ENCODE measurements around the gene BRD1.

BRD1 gene

GRCh38 chr22:49749885-49750510, 77.7 kb downstream of the BRD1 start:
- DNase-seq = no peak

- DNase-seq = no peak
These were observed 78.4 kb downstream of the BRD1 start for GRCh38 chr22:49749227-49749626.

- no peak for DNase-seq
These were observed 79.2 kb downstream of the BRD1 start for GRCh38 chr22:49748514-49748913.

DNA sequence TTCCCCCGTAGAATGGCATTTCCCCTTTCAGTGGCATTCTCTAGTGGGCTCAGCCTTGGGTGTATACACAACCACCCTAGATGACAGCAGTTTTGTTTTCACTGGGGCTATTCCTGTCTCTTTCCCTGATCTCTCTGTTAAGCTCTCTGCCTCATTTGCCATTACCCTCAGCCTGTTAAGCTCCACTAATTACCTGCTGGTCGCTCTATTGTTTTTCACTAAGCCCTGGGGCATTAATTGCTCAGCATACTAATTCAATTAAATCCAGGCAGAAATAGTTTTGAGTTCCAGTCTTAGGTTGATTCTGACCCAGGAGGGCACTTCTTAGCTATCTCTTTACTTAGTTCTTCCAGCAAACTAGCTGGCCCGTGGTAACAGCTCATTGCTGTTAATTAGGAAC, 80.0 kb downstream of the BRD1 start:
- DNase-seq = no peak

DNA sequence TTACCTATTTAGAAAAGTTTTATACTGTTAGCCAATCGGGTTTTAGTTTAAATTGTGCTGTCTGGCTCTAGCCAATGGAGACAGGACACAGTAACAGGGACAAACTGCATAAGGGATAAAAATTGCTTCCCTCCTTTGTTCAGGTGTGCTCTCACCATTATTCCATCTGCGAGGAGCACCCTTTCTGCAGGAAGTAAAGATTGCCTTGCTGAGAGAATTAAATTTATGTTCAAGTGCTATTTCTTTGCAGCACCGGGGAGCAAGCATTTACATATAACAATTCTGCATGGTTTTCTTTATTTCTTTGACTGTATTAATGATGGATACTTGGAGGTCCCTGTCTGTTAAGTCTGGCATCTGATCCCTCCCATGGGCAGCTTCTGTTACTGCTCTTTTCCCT, 80.5 kb downstream of the BRD1 start:
- DNase-seq = no peak

DNA sequence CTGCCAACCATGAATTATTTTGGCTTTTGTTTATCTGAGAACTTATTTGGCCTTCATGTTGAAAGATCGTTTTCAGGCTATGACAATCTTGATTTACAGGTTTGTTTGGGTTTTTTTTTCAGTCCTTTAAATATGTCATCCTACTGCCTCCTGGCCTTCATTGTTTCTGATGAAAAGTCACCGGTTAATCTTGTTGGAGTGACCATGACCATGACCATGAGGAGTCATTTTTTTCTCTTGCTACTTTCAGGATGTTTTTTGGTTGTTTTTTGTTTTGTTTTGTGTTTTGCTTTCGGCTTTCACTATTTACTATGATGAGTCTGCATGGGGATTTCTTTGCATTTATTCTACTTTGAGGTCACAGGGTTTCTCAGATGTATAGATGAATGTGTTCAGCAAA, 81.6 kb downstream of the BRD1 start:
- DNase-seq = no peak

- no peak for DNase-seq
These were observed 87.4 kb downstream of the BRD1 start for GRCh38 chr22:49740242-49740641.

GRCh38 chr22:49739138-49739537, 88.5 kb downstream of the BRD1 start:
- no peak for DNase-seq

DNA sequence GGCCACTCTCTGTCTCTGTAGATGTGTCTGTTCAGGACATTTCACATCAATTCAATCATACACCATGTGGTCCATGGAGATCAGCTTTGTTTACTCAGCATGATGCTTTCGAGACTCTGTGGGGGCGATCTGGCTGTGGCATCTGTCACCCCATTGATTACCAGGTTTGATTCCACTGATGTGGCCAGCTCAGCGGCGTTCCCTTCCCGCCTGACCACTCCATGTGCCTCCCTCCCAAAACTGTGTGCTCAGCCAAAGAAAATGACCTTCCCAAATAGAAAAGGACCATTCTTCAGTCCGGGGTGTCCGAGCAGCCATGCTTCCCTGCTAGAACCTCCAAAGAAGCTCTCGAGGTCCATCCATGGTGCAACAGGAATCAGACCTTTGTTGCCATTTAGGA, 89.1 kb downstream of the BRD1 start:
- no peak for DNase-seq

- no peak for DNase-seq
These were observed 89.7 kb downstream of the BRD1 start for GRCh38 chr22:49738006-49738405.

- no peak for DNase-seq
These were observed 90.5 kb downstream of the BRD1 start for GRCh38 chr22:49737101-49737551.

DNA sequence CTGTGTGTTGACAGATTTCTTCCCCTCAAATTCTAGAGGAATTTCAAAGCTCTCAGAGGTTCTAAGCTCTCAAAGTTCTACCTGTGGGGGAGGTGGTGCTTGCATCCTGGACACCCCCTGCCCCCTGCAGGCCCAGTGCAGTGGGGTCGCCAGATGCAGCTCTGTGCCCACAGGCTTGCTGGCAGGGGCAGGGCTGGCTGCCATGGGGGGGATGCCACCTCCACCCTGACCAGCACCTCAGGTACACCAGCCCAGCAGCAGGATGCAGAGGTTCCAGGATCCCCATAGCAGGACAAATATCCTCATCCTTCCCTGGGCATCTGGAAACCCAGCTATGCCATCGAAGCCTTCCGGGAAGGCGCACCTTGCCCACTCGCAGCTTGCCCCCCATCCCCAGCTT, 91.1 kb downstream of the BRD1 start:
- no peak for DNase-seq

- DNase-seq = no peak
These were observed 91.7 kb downstream of the BRD1 start for GRCh38 chr22:49735901-49736421.

GRCh38 chr22:49735411-49735900, 92.2 kb downstream of the BRD1 start:
- DNase-seq = peak in 2 of 3 donors; percentile 10 to 45

DNA sequence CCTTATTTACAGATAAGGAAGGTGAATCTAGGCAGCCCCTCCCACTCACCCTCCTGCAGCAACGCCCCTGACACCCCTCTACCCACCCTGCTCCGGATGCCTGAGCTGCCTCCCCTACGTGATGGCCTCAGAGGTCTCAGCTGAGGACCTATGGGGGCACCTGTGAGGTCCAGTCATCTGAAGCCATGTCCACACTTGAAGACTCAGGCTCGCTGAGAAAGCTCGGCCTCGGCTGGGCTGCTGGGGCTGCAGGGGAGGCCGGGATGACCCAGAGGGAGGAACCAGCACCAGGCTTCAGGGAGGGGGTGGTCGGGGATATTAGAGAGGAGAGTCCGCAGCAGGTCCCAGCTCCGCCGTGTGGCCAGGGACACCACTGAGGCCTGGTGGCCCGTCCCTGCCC, 92.8 kb downstream of the BRD1 start:
- no peak for DNase-seq

GRCh38 chr22:49734390-49734789, 93.3 kb downstream of the BRD1 start:
- DNase-seq = no peak

DNA sequence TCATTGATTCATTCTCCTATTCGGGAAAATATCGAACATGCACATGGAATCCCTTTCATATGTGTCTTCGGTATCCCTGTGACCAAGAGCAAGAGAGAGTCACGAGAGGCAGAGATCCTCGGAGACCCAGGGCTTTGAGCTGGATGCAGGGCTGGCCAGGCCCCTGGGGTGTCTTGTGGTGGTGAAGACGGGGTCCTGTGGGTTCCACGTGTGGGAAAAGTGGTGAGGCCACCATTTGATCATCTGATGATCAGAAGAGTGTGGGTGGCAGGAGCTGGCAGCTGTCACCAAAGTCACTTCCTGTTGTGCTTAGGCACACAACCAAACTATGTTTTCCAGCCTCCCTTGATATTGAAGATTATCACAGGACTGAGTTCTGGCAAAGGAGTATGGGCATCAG, 94.0 kb downstream of the BRD1 start:
- DNase-seq = no peak

GRCh38 chr22:49730656-49731055, 97.0 kb downstream of the BRD1 start:
- no peak for DNase-seq

- no peak for DNase-seq
These were observed 99.0 kb downstream of the BRD1 start for GRCh38 chr22:49728570-49729271.

- DNase-seq = no peak
These were observed 99.6 kb downstream of the BRD1 start for GRCh38 chr22:49727881-49728569.

DNA sequence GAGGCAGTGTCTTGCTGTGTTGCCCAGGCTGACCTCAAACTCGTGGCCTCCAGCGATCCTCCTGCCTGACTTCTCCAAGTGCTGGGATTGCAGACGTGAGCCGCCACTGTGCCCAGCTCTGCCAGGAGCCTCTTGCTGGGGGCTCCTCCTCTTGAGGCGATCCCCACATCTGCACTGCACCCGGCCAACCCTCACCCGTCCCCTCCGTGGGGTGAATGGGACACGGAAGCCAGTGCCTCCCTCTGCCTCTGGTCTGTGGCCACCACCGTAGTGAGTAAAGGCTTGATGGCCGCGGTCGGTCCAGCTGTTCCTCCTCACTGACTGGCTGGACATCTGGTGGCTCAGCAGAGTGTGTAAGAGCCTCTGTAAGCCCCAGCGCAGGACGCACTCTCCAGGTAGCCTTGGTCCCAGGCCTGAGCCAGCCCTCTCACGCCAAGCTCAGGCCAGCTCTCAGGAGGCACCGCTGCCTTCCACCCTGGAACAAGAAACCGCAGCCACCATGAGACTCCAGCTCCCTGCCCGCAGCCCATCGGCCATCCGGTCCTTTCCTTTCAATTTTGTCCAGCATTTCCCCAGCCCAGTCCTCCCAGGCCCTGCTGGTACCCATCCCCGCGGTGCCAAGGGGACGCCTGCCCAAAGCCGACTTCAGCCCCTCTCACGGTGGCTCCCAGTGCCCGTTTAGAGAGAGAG, 100.3 kb downstream of the BRD1 start:
- DNase-seq = no peak

GRCh38 chr22:49726701-49727101, 101.0 kb downstream of the BRD1 start:
- no peak for DNase-seq

DNA sequence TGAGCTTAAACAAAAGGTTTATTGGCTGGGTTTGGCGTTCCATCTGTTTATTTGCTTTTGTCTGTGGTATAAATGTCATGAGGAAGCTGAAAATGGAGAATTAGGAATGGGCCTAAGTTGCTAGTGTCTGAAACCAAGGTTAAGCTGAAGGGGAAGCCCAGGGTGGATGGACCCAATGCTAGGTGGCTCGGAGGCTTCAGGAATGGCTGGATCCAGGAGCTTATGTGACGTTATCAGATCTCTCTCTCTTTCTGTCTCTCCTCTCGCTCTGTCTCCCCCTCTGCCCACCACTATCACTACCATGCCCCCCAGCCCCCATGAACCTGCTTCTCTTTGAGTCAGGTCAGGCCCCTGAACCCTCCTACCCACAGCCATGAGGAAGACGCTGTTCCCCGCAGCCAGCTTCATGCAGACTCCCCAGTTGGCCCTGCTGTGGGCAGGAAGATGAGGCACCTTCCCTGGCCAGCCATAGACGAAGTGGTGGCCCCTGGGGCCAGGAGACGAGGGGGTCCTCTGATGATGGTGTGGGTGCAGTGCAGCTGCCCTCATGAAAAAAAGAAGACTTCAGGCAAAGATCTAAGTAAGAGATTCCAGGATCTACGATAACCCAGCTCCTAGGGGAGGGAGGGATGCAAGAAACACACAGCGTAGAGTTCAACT, 101.5 kb downstream of the BRD1 start:
- DNase-seq = no peak

Measured in suppressor macrophage treated with lipopolysaccharide for 1 hour (primary cell).